ENCODE results near the gene TMEM213.

Gene TMEM213

DNA sequence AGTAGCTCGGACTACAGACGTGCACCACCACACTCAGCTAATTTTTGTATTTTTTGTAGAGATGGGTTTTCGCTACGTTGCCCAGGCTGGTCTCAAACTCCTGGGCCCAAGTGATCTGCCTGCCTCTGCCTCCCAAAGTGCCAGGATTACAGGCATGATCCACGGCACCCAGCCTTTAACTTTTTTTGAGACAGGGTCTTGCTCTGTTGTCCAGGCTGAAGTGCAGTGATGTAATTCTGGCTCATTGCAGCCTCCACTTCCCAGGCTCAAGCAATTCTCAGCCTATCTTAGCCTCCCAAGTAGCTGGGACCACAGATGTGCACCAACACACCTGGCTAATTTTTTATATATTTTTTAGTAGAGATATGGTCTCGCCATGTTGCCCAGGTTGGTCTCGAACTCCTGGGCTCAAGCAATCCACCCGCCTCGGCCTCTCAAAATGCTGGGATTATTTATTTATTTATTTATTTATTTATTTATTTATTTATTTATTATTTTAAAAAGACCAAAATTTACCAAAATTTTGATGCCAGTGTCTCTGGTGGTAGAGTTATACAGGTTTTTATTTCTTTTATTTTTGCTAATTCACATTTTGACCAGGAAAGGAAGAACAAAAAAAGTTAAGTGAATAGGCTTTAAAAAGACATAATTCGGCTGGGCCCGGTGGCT is 25.2 kb downstream of the TMEM213 start:
- Histone ChIP-seq H3K4me3 (replicated peaks; ENCODE audit: low read depth, low read length) (no peak overlapping the region), H3K27me3 (replicated peaks; ENCODE audit: control insufficient read depth, insufficient read depth, low read length) (no peaks in the 10 kb centered on the region), H3K36me3 (ENCODE audit: control insufficient read depth, insufficient read depth, low read length) (no peaks in the 10 kb centered on the region)
- TF ChIP-seq, protein P1, sequence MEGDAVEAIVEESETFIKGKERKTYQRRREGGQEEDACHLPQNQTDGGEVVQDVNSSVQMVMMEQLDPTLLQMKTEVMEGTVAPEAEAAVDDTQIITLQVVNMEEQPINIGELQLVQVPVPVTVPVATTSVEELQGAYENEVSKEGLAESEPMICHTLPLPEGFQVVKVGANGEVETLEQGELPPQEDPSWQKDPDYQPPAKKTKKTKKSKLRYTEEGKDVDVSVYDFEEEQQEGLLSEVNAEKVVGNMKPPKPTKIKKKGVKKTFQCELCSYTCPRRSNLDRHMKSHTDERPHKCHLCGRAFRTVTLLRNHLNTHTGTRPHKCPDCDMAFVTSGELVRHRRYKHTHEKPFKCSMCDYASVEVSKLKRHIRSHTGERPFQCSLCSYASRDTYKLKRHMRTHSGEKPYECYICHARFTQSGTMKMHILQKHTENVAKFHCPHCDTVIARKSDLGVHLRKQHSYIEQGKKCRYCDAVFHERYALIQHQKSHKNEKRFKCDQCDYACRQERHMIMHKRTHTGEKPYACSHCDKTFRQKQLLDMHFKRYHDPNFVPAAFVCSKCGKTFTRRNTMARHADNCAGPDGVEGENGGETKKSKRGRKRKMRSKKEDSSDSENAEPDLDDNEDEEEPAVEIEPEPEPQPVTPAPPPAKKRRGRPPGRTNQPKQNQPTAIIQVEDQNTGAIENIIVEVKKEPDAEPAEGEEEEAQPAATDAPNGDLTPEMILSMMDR (IDR thresholded peaks at IDR 0.05; ENCODE audit: insufficient read depth, low read length, poor library complexity, severe bottlenecking) = no peak
- no peak for DNase-seq (ENCODE audit: extremely low read depth, insufficient read length)

DNA sequence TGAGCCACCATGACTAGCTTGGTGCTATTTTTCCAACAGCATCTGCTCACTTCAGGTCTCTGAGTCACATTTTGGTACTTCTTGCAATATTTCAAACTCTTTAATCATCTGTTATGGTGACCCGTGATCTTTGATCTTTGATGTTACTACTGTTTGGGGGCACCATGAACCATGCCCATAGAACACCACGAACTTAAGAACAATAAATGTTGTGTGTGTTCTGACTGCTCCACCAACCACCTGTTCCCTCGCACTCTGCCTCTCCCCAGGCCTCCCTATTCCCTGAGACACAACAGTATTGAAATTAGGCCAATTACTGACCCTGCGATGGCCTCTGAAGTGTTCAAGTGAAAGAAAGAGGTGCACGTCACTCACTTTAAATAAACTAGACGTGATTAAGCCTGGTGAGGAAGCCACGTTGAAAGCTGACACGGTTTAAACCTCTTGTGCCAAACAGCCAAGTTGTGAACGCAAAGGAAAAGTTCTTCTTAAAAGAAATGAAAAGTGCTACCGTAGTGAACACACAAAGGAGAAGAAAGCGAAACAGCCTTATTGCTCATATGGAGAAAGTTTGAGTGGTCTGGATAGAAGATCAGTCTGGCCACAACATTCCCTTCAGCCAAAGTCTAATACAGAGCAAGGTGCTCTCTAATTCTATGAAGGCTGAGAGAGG is 27.4 kb downstream of the TMEM213 start:
- no peaks in the 10 kb centered on the region for H3K27me3 ChIP-seq (replicated peaks; ENCODE audit: control insufficient read depth, insufficient read depth, low read length)
- TF ChIP-seq, protein P1 (IDR thresholded peaks at IDR 0.05; ENCODE audit: insufficient read depth, low read length, poor library complexity, severe bottlenecking) = no peak
- H3K36me3 ChIP-seq (ENCODE audit: control insufficient read depth, insufficient read depth, low read length) = no peaks in the 10 kb centered on the region
- no peak for DNase-seq (ENCODE audit: extremely low read depth, insufficient read length)
- H3K4me3 ChIP-seq (replicated peaks; ENCODE audit: low read depth, low read length) = no peak overlapping the region

DNA sequence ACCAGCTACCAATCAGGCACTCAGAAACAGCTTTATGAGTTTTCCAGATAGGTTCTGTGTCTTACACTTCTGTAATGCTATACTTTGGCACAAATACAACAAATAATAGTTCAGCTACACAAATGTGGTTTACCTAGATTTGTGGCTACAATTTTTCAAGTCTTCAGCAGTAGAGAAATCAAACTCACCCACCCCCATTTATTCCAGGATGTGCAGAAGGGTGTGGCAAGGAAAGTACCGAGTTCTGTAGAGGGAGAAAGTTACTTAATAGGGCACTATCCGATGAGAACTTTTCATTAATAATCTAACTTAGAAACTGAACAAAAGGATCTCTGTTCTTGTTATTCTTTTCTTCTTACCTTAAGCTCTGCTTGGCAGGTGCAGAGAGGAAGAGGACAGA is 30.5 kb downstream of the TMEM213 start:
- no peak for DNase-seq (ENCODE audit: extremely low read depth, insufficient read length)
- TF ChIP-seq, protein P1 (IDR thresholded peaks at IDR 0.05; ENCODE audit: insufficient read depth, low read length, poor library complexity, severe bottlenecking) = no peak
- no peaks in the 10 kb centered on the region for H3K27me3 ChIP-seq (replicated peaks; ENCODE audit: control insufficient read depth, insufficient read depth, low read length)

DNA sequence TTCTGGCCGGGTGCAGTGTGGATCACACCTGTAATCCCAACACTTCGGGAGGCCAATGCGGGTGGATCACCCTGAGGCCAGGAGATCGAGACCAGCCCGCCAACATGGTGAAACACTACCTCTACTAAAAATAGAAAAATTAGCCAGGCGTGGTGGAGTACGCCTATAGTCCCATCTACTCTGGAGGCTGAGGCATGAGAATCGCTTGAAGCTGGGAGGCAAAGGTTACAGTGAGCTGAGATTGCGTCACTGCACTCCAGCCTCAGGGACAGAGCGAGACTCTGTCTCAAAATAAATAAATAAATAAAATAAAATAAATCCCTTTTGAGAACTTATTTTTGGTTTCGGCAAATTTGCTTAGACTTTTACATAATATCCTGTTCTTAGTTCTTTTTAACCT is 31.5 kb downstream of the TMEM213 start:
- Histone ChIP-seq H3K36me3 (ENCODE audit: control insufficient read depth, insufficient read depth, low read length) (no peaks in the 10 kb centered on the region), H3K4me3 (replicated peaks; ENCODE audit: low read depth, low read length) (no peak overlapping the region), H3K27me3 (replicated peaks; ENCODE audit: control insufficient read depth, insufficient read depth, low read length) (no peaks in the 10 kb centered on the region)
- no peak for DNase-seq (ENCODE audit: extremely low read depth, insufficient read length)
- TF ChIP-seq, protein P1 (IDR thresholded peaks at IDR 0.05; ENCODE audit: insufficient read depth, low read length, poor library complexity, severe bottlenecking) = no peak

More for the DNA sequence above, 30.5 kb downstream of the TMEM213 start:
- Histone ChIP-seq H3K4me3 (replicated peaks; ENCODE audit: low read depth, low read length) (no peak overlapping the region), H3K36me3 (ENCODE audit: control insufficient read depth, insufficient read depth, low read length) (no peaks in the 10 kb centered on the region)

DNA sequence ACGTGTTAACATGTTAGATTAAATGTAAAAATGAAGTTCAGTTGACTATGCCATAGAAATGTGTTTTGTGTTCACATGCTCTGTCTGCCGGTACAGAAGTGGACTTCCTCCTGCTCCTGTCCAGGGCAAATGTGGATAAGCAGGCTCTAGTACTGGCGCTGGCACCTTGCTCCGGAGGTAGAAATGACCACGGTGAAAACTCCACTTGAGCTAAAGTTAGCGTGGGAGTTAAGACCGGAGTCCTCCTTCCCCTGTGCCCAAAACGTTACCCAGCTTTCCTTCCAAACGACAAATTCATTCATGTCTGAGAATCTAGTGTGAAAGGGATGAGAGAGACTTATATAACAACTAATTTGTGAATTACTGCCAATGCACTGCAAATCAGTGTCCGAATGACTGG is 35.2 kb downstream of the TMEM213 start:
- no peak for DNase-seq (ENCODE audit: extremely low read depth, insufficient read length)
- no peaks in the 10 kb centered on the region for H3K36me3 ChIP-seq (ENCODE audit: control insufficient read depth, insufficient read depth, low read length)
- H3K27me3 ChIP-seq (replicated peaks; ENCODE audit: control insufficient read depth, insufficient read depth, low read length) = no peaks in the 10 kb centered on the region
- TF ChIP-seq, protein P1 (IDR thresholded peaks at IDR 0.05; ENCODE audit: insufficient read depth, low read length, poor library complexity, severe bottlenecking) = no peak
- no peak overlapping the region for H3K4me3 ChIP-seq (replicated peaks; ENCODE audit: low read depth, low read length)

Measured in GM06990 (cell line).